Esophagus muscularis mucosa (tissue), 4 donors: ENCODE results near the gene ATP1A2. TPM values are rescaled to one million over a fixed set of nuclear protein-coding genes. Genes with fewer than 3 reads are reported as not detected.
"Not testable (repeated sequence)": the region's sequence is repeated elsewhere in the genome, so short reads cannot be mapped to it uniquely, and the experiment has no call there.

ENCODE experiments used
- DNase-seq: peaks from one replicate; pipeline ENCODE4 v3.0.0-alpha.2; 2017; ENCODE audit errors: extremely low spot score
- H3K27ac ChIP-seq, 4 donors: fragments of 200-600 bp; sonication (generic); replicated peaks in 1 of 4; 1 replicate in 3 of 4; 2 replicates in 1 of 4; pipeline ENCODE4 v1.5.1; 2016 to 2019; ENCODE audit warnings: mild to moderate bottlenecking in 1 of 4
- H3K27me3 ChIP-seq, 4 donors: fragments of 200-600 bp; sonication (generic); one replicate each; pipeline versions ENCODE4 v1.5.1 to v1.6.0; 2016 to 2019
- H3K36me3 ChIP-seq, 4 donors: fragments of 200-600 bp; sonication (generic); one replicate each; pipeline ENCODE4 v1.5.1; 2016 to 2019
- H3K4me1 ChIP-seq, 4 donors: fragments of 200-600 bp; sonication (generic); one replicate each; pipeline ENCODE4 v1.5.1; 2016 to 2019
- H3K4me3 ChIP-seq, 4 donors: fragments of 200-600 bp; sonication (generic); 1 replicate in 2 of 4; 2 replicates in 2 of 4; pipeline ENCODE4 v1.5.1; 2016 to 2019; ENCODE audit warnings: mild to moderate bottlenecking in 4 of 4, moderate library complexity in 1 of 4
- H3K9me3 ChIP-seq, 4 donors: fragments of 200-600 bp; sonication (generic); 1 replicate in 3 of 4; 2 replicates in 1 of 4; pipeline ENCODE4 v1.5.1; 2016 to 2019
- CTCF ChIP-seq, 3 experiments: fragments of 200-600 bp in 2 of 3; fragments of 450-650 bp in 1 of 3; sonication (generic) in 2 of 3; IDR thresholded peaks; one replicate each; pipeline ENCODE4 v1.5.1; 2017 to 2019; ENCODE audit warnings: antibody characterized with exemption in 3 of 3, mild to moderate bottlenecking in 2 of 3, moderate library complexity in 1 of 3
- EP300 ChIP-seq: sonication (generic); formaldehyde crosslinking; IDR thresholded peaks from one replicate; pipeline ENCODE4 v1.6.1; 2017; ENCODE audit warnings: antibody characterized with exemption
- POLR2A ChIP-seq: fragments of 450-650 bp; IDR thresholded peaks from one replicate; pipeline ENCODE4 v1.6.1; 2017; ENCODE audit warnings: antibody characterized with exemption, moderate library complexity, mild to moderate bottlenecking, low read depth
- POLR2AphosphoS5 ChIP-seq, 2 donors: sonication (generic); formaldehyde crosslinking; IDR thresholded peaks; one replicate each; pipeline ENCODE4 v1.6.1; 2017; ENCODE audit warnings: antibody characterized with exemption in 2 of 2
- WGBS: methylation state at CpG from one replicate; pipeline ENCODE4 v1.1.5; 2018; 5-methylcytosine and 5-hydroxymethylcytosine counted together
- intact Hi-C: fragments of 100-400 bp; cut with DNase I; formaldehyde crosslinking; loops from one replicate; pipeline ENCODE4 v1.15.1; 2023
- total RNA-seq, 4 donors: library from RNA; depleted of rRNA; stranded (reverse); fragments of >200 nt; gene quantifications; one replicate each; pipeline versions ENCODE4 v1.1.0 to v1.2.1, GENCODE V29; 2016

The ATP1A2 gene
- total RNA-seq, 4 donors from 2014 or later, result 101 to 214 (median 130) TPM

- H3K4me1 ChIP-seq, result peaks cover 30 to 59% (median 53%) of the 10 kb centered on the region in 4 donors
- TF ChIP-seq CTCF (IDR thresholded peaks at IDR 0.05), result no peak
- no peak for TF ChIP-seq EP300
- no peak for TF ChIP-seq POLR2AphosphoS5 (IDR thresholded peaks at IDR 0.05)
- TF ChIP-seq POLR2A, result no peak
- intact Hi-C loops, result no loop called here
- H3K27ac ChIP-seq, result peak overlapping the region in 3 of 4 donors; percentile 95 to 98 (median 97)
- no peak for DNase-seq
- H3K36me3 ChIP-seq, result no peaks in the 10 kb centered on the region
- H3K9me3 ChIP-seq, result no peaks in the 10 kb centered on the region
- 97% methylated on average over 5 of the region's 5 CpGs for WGBS
- no peaks in the 10 kb centered on the region for H3K27me3 ChIP-seq
- no peak overlapping the region for H3K4me3 ChIP-seq
Measured at GRCh38 chr1:160105155-160105554, 10.4 kb upstream of the ATP1A2 start.

DNA sequence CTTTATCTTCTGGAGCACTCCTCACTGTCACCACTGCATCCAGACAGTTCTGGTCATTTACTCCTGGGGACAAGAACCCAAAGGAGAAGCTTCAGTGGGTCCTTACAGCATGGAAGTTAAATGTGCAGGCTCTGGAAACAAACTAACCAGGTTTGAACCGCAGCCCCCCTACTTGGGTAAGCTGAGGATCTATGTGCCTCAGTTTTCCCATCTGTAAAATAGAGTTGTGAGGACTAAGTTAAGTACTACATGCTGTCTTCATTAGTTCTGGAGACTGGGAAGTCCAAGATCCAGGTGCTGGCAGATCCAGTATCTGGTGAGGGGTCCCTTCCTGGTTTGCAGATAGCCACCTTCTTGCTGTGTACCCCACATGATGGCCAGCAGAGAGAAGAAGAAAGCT is 8.0 kb upstream of the ATP1A2 start:
- TF ChIP-seq POLR2A, result no peak
- no peak for TF ChIP-seq CTCF (IDR thresholded peaks at IDR 0.05)
- no peak for TF ChIP-seq EP300
- no peak for TF ChIP-seq POLR2AphosphoS5 (IDR thresholded peaks at IDR 0.05)

GRCh38 chr1:160108888-160109662 is 6.5 kb upstream of the ATP1A2 start:
- H3K27ac ChIP-seq, result no peak overlapping the region
- intact Hi-C loops, result no loop called here
- no peaks in the 10 kb centered on the region for H3K9me3 ChIP-seq
- peaks cover 18 to 49% (median 40%) of the 10 kb centered on the region in 4 donors for H3K4me1 ChIP-seq
- no peaks in the 10 kb centered on the region for H3K36me3 ChIP-seq
- no peak for TF ChIP-seq POLR2A
- peak; percentile 39 to 57 (median 49) for TF ChIP-seq CTCF (IDR thresholded peaks at IDR 0.05)
- no peak for DNase-seq
- 41% methylated on average over 5 of the region's 6 CpGs for WGBS
- no peak overlapping the region for H3K4me3 ChIP-seq
- no peaks in the 10 kb centered on the region for H3K27me3 ChIP-seq

More for the DNA sequence above, 8.0 kb upstream of the ATP1A2 start:
- Histone ChIP-seq H3K4me3 (no peak overlapping the region), H3K27ac (no peak overlapping the region), H3K27me3 (no peaks in the 10 kb centered on the region), H3K36me3 (no peaks in the 10 kb centered on the region), H3K9me3 (no peaks in the 10 kb centered on the region), H3K4me1 (peaks cover 18 to 49% (median 42%) of the 10 kb centered on the region in 4 donors)
- DNase-seq, result no peak
- 100% methylated on average over 1 of the region's 1 CpG for WGBS
- intact Hi-C loops, result no loop called here

GRCh38 chr1:160109686-160110085 is 5.9 kb upstream of the ATP1A2 start:
- TF ChIP-seq EP300 (no peak), POLR2A (no peak), CTCF (IDR thresholded peaks at IDR 0.05) (no peak), POLR2AphosphoS5 (IDR thresholded peaks at IDR 0.05) (no peak)
- H3K27me3 ChIP-seq, result no peaks in the 10 kb centered on the region
- H3K36me3 ChIP-seq, result no peaks in the 10 kb centered on the region
- intact Hi-C loops, result loop anchor here (5.0 kb wide), 1 partner anchor 43 kb away; the partner anchor contains the start of gene ATP1A4
- WGBS, result 73% methylated on average over 4 of the region's 4 CpGs
- H3K9me3 ChIP-seq, result no peaks in the 10 kb centered on the region
- no peak for DNase-seq
- H3K27ac ChIP-seq, result no peak overlapping the region
- no peak overlapping the region for H3K4me3 ChIP-seq
- H3K4me1 ChIP-seq, result peaks cover 20 to 49% (median 40%) of the 10 kb centered on the region in 4 donors

DNA sequence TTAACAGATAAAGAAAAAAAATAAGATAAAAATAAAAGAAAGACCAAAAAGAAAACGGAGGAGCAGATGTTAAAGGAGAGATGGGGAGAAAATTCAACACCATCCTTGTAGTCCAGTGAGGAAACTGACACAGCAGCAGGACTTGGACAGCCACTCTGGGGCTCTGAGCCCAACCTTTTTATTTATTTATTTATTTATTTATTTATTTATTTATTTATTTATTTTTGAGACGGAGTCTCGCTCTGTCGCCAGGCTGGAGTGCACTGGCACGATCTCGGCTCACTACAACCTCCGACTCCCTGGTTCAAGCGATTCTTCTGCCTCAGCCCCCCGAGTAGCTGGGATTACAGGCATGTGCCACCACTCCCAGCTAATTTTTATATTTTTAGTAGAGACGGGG is 4.1 kb upstream of the ATP1A2 start:
- H3K27ac ChIP-seq, result peak overlapping the region in 1 of 4 donors; percentile 85
- intact Hi-C loops, result loop anchor here (5.0 kb wide), 1 partner anchor 41 kb away; the partner anchor contains the start of gene ATP1A4
- peaks cover 28 to 60% (median 50%) of the 10 kb centered on the region in 4 donors for H3K4me1 ChIP-seq
- not testable (repeated sequence) for H3K4me3 ChIP-seq, H3K9me3 ChIP-seq, H3K36me3 ChIP-seq, H3K27me3 ChIP-seq, DNase-seq
- WGBS, result 88% methylated on average over 10 of the region's 10 CpGs
